Thoracic aorta (tissue), 2 donors: ENCODE data around the gene USP53. TPM values are rescaled to one million over a fixed set of nuclear protein-coding genes. Genes with fewer than 3 reads are reported as not detected.

Experiments
- ATAC-seq: fragments of 150-250 bp; one replicate; pipeline ENCODE4 v1.8.0; 2017; ENCODE audit warnings: low read depth; ENCODE audit not compliant: insufficient number of reproducible peaks, low FRiP score
- DNase-seq: peaks from one replicate; pipeline ENCODE4 v3.0.0-alpha.2; 2020; ENCODE audit warnings: low spot score
- H3K27ac ChIP-seq, 2 donors: fragments of 200-600 bp; sonication (generic); 1 replicate in 1 of 2; 2 replicates in 1 of 2; pipeline ENCODE4 v1.5.1; 2016; ENCODE audit warnings: mild to moderate bottlenecking in 2 of 2, moderate library complexity in 2 of 2
- H3K27me3 ChIP-seq: fragments of 200-600 bp; sonication (generic); replicated peaks from 2 replicates; pipeline ENCODE4 v1.6.0; 2016; ENCODE audit warnings: mild to moderate bottlenecking; ENCODE audit not compliant: insufficient read depth
- H3K36me3 ChIP-seq: fragments of 200-600 bp; sonication (generic); one replicate; pipeline ENCODE4 v1.5.1; 2016
- H3K4me1 ChIP-seq, 2 donors: fragments of 200-600 bp; sonication (generic); 1 replicate in 1 of 2; 2 replicates in 1 of 2; pipeline versions ENCODE4 v1.5.1 to v1.6.0; 2016; ENCODE audit warnings: low read depth in 2 of 2, mild to moderate bottlenecking in 1 of 2; ENCODE audit not compliant: control insufficient read depth in 1 of 2
- H3K4me3 ChIP-seq: fragments of 200-600 bp; sonication (generic); 2 replicates; pipeline ENCODE4 v1.5.1; 2016; ENCODE audit warnings: mild to moderate bottlenecking
- H3K9me3 ChIP-seq: fragments of 200-600 bp; sonication (generic); 2 replicates; pipeline ENCODE4 v1.5.1; 2016
- CTCF ChIP-seq: fragments of 200-600 bp; sonication (generic); IDR thresholded peaks from one replicate; pipeline ENCODE4 v1.5.1; 2019; ENCODE audit warnings: antibody characterized with exemption
- total RNA-seq, 2 donors: library from RNA; depleted of rRNA; stranded (reverse); fragments of >200 nt; gene quantifications; one replicate each; pipeline versions ENCODE4 v1.1.0 to v1.2.3, GENCODE V29; 2016

USP53 gene
- total RNA-seq, 2 donors from 2014 or later = 112 to 208 TPM

- Histone ChIP-seq H3K36me3 (no peaks in the 10 kb centered on the region), H3K9me3 (no peaks in the 10 kb centered on the region), H3K4me3 (peak overlapping the region; percentile 93), H3K4me1 (peaks cover 16 to 44% of the 10 kb centered on the region in 2 donors), H3K27me3 (no peaks in the 10 kb centered on the region), H3K27ac (peak overlapping the region; percentile 96)
- ATAC-seq (peak; percentile 22), DNase-seq (no peak)
- TF ChIP-seq CTCF = no peak
Measured at GRCh38 chr4:119299741-119300100, 87.2 kb downstream of the USP53 start.

GRCh38 chr4:119300101-119300978, 87.8 kb downstream of the USP53 start:
- TF ChIP-seq CTCF = no peak
- DNase-seq (peak; percentile 87), ATAC-seq (peak; percentile 75)
- H3K4me3 ChIP-seq = peak overlapping the region; percentile 93
- H3K36me3 ChIP-seq = no peaks in the 10 kb centered on the region
- no peaks in the 10 kb centered on the region for H3K27me3 ChIP-seq
- no peaks in the 10 kb centered on the region for H3K9me3 ChIP-seq
- peaks cover 16 to 38% of the 10 kb centered on the region in 2 donors for H3K4me1 ChIP-seq
- H3K27ac ChIP-seq = peak overlapping the region; percentile 96

GRCh38 chr4:119302073-119302832, 89.7 kb downstream of the USP53 start:
- DNase-seq = no peak
- Histone ChIP-seq H3K27ac (no peak overlapping the region), H3K36me3 (no peaks in the 10 kb centered on the region), H3K4me1 (peaks cover 8 to 20% of the 10 kb centered on the region in 2 donors), H3K27me3 (no peaks in the 10 kb centered on the region), H3K4me3 (no peak overlapping the region), H3K9me3 (no peaks in the 10 kb centered on the region)
- ATAC-seq = no peak
- no peak for TF ChIP-seq CTCF

- H3K27me3 ChIP-seq = no peaks in the 10 kb centered on the region
- H3K36me3 ChIP-seq = no peaks in the 10 kb centered on the region
- no peak overlapping the region for H3K4me3 ChIP-seq
- peaks cover under 1 to 5% of the 10 kb centered on the region in 2 donors for H3K4me1 ChIP-seq
- no peak for ATAC-seq
- H3K9me3 ChIP-seq = no peaks in the 10 kb centered on the region
- no peak overlapping the region for H3K27ac ChIP-seq
- no peak for TF ChIP-seq CTCF
- DNase-seq = no peak
Measured at GRCh38 chr4:119303587-119304305, 91.2 kb downstream of the USP53 start.

GRCh38 chr4:119304431-119304830, 91.9 kb downstream of the USP53 start:
- Histone ChIP-seq H3K27ac (no peak overlapping the region), H3K4me1 (no peaks in the 10 kb centered on the region), H3K36me3 (no peaks in the 10 kb centered on the region), H3K4me3 (no peak overlapping the region), H3K9me3 (no peaks in the 10 kb centered on the region), H3K27me3 (no peaks in the 10 kb centered on the region)
- TF ChIP-seq CTCF = no peak
- DNase-seq = no peak
- ATAC-seq = no peak
